ENCODE results near the gene TNP1. TPM values are rescaled to one million over a fixed set of nuclear protein-coding genes. Genes with fewer than 3 reads are reported as not detected.

TNP1 gene
- total RNA-seq, 2 donors from 2014 or later = not detected

GRCh38 chr2:216878072-216878471 lies 18.2 kb upstream of the TNP1 start:
- ATAC-seq = no peak
- intact Hi-C loops (cut with DNase I) = no loop called here
- DNase-seq = no peak

- ATAC-seq = no peak
- no peak for DNase-seq
- intact Hi-C loops (cut with DNase I) = no loop called here
Observed at GRCh38 chr2:216877085-216877484, 17.2 kb upstream of the TNP1 start.

GRCh38 chr2:216875862-216876261 lies 16.0 kb upstream of the TNP1 start:
- intact Hi-C loops (cut with DNase I) = no loop called here
- DNase-seq = no peak
- ATAC-seq = no peak

GRCh38 chr2:216873573-216873972 lies 13.7 kb upstream of the TNP1 start:
- DNase-seq (no peak), ATAC-seq (no peak)
- intact Hi-C loops (cut with DNase I) = no loop called here

GRCh38 chr2:216872624-216873023 lies 12.8 kb upstream of the TNP1 start:
- intact Hi-C loops (cut with DNase I) = no loop called here
- no peak for DNase-seq
- no peak for ATAC-seq

GRCh38 chr2:216872040-216872439 lies 12.2 kb upstream of the TNP1 start:
- intact Hi-C loops (cut with DNase I) = no loop called here
- DNase-seq = no peak
- ATAC-seq = no peak

GRCh38 chr2:216871333-216871934 lies 11.6 kb upstream of the TNP1 start:
- DNase-seq (no peak), ATAC-seq (no peak)
- intact Hi-C loops (cut with DNase I) = no loop called here

- no peak for ATAC-seq
- intact Hi-C loops (cut with DNase I) = no loop called here
Observed at GRCh38 chr2:216870508-216871332, 10.9 kb upstream of the TNP1 start.

GRCh38 chr2:216866515-216867095 lies 6.7 kb upstream of the TNP1 start:
- no peak for DNase-seq
- ATAC-seq = no peak
- intact Hi-C loops (cut with DNase I) = no loop called here

More at GRCh38 chr2:216870508-216871332, 10.9 kb upstream of the TNP1 start:
- no peak for DNase-seq

- no peak for DNase-seq
- ATAC-seq = no peak
- intact Hi-C loops (cut with DNase I) = no loop called here
Observed at GRCh38 chr2:216865658-216866057, 5.8 kb upstream of the TNP1 start.

- DNase-seq (no peak), ATAC-seq (no peak)
- intact Hi-C loops (cut with DNase I) = no loop called here
Observed at GRCh38 chr2:216863946-216864345, 4.1 kb upstream of the TNP1 start.

GRCh38 chr2:216862628-216863398 lies 2.9 kb upstream of the TNP1 start:
- no peak for DNase-seq
- intact Hi-C loops (cut with DNase I) = no loop called here
- ATAC-seq = peak in 1 of 2 donors; percentile 30

GRCh38 chr2:216860426-216861137 lies 718 bp upstream of the TNP1 start:
- no peak for DNase-seq
- intact Hi-C loops (cut with DNase I) = no loop called here
- ATAC-seq = no peak

GRCh38 chr2:216858312-216858711 lies 1.6 kb downstream of the TNP1 start:
- no peak for DNase-seq
- ATAC-seq = no peak
- intact Hi-C loops (cut with DNase I) = no loop called here

- ATAC-seq (no peak), DNase-seq (no peak)
- intact Hi-C loops (cut with DNase I) = no loop called here
Observed at GRCh38 chr2:216857131-216857550, 2.7 kb downstream of the TNP1 start.

- intact Hi-C loops (cut with DNase I) = no loop called here
- ATAC-seq (no peak), DNase-seq (no peak)
Observed at GRCh38 chr2:216856406-216857065, 3.3 kb downstream of the TNP1 start.

- intact Hi-C loops (cut with DNase I) = no loop called here
- DNase-seq (no peak), ATAC-seq (peak in 1 of 2 donors; percentile 63)
Observed at GRCh38 chr2:216855605-216856004, 4.3 kb downstream of the TNP1 start.

GRCh38 chr2:216855079-216855478 lies 4.8 kb downstream of the TNP1 start:
- intact Hi-C loops (cut with DNase I) = no loop called here
- DNase-seq (no peak), ATAC-seq (no peak)
